Activated naive CD8-positive, alpha-beta T cell treated with anti-CD3 and anti-CD28 coated beads, Interleukin-2, amount 50 U/mL, for 16 hours (primary cell): ENCODE measurements around the gene UBC.
"Not testable (repeated sequence)": the region's sequence is repeated elsewhere in the genome, so short reads cannot be mapped to it uniquely, and the experiment has no call there.

Experiments
- DNase-seq: peaks from one replicate; pipeline ENCODE4 v3.0.0-alpha.2; 2020; ENCODE audit warnings: low read depth, low spot score

Gene UBC

GRCh38 chr12:124884587-124885438 is 29.6 kb downstream of the UBC start:
- DNase-seq: no peak

GRCh38 chr12:124883263-124884130 is 31.0 kb downstream of the UBC start:
- DNase-seq: no peak

- DNase-seq: no peak
Measured at GRCh38 chr12:124881123-124881522, 33.3 kb downstream of the UBC start.

GRCh38 chr12:124880335-124880734 is 34.1 kb downstream of the UBC start:
- not testable (repeated sequence) for DNase-seq

- no peak for DNase-seq
Measured at GRCh38 chr12:124878795-124879516, 35.5 kb downstream of the UBC start.

- no peak for DNase-seq
Measured at GRCh38 chr12:124877423-124877822, 37.0 kb downstream of the UBC start.

GRCh38 chr12:124876171-124876570 is 38.3 kb downstream of the UBC start:
- DNase-seq: no peak

GRCh38 chr12:124875803-124876132 is 38.7 kb downstream of the UBC start:
- DNase-seq: no peak

- no peak for DNase-seq
Measured at GRCh38 chr12:124874988-124875802, 39.3 kb downstream of the UBC start.

GRCh38 chr12:124874188-124874587 is 40.3 kb downstream of the UBC start:
- DNase-seq: no peak

- no peak for DNase-seq
Measured at GRCh38 chr12:124872068-124872719, 42.3 kb downstream of the UBC start.

GRCh38 chr12:124871297-124871696 is 43.2 kb downstream of the UBC start:
- no peak for DNase-seq

- DNase-seq: no peak
Measured at GRCh38 chr12:124870515-124870914, 43.9 kb downstream of the UBC start.

GRCh38 chr12:124869059-124869665 is 45.3 kb downstream of the UBC start:
- no peak for DNase-seq

GRCh38 chr12:124868252-124869058 is 46.0 kb downstream of the UBC start:
- DNase-seq: no peak

- no peak for DNase-seq
Measured at GRCh38 chr12:124867401-124867930, 47.0 kb downstream of the UBC start.

- DNase-seq: no peak
Measured at GRCh38 chr12:124866883-124867400, 47.5 kb downstream of the UBC start.

GRCh38 chr12:124866195-124866882 is 48.1 kb downstream of the UBC start:
- DNase-seq: no peak
